ENCODE results near the gene KAZALD1. TPM values are rescaled to one million over a fixed set of nuclear protein-coding genes. Genes with fewer than 3 reads are reported as not detected.
"Not testable (repeated sequence)": the region's sequence is repeated elsewhere in the genome, so short reads cannot be mapped to it uniquely, and the experiment has no call there.

Gene KAZALD1
- total RNA-seq, 1 experiment from 2014 or later = 16.0 TPM

DNA sequence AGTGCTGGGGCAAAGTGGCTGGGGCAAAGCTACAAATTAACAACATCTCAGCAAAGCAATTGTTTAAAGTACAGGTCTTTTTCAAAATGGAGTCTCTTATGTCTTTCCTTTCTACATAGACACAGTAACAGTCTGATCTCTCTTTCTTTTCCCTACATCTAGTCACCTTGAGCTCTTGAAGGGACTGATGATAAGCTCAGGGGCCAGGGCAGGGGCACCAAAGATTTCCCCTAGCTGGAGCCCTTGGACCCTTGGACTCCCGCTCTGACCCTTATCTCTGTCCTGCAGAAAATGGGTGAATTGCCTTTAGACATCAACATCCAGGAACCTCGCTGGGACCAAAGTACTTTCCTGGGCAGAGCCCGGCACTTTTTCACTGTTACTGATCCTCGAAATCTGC, 27.4 kb upstream of the KAZALD1 start:
- peaks cover 22 to 40% of the 10 kb centered on the region in 2 experiments for H3K36me3 ChIP-seq (ENCODE audit: control insufficient read depth in 1 of 2, insufficient read depth in 2 of 2, low read length in 2 of 2)
- H3K27me3 ChIP-seq (ENCODE audit: insufficient read depth, low read length); intact Hi-C loops (cut with micrococcal nuclease); H3K9me3 ChIP-seq (ENCODE audit: control insufficient read depth in 1 of 2, insufficient read depth in 1 of 2, low read depth in 1 of 2, low read length in 2 of 2); ATAC-seq; H3K9me2 ChIP-seq (ENCODE audit: insufficient read depth); BruUV-seq (replicated peaks); H3K27ac ChIP-seq (ENCODE audit: low read depth, low read length); H4K20me1 ChIP-seq (ENCODE audit: insufficient read depth); RAD21 ChIA-PET (ENCODE audit: low non-redundant PET in 1 of 2, low total read pairs in 2 of 2, uncharacterized antibody in 2 of 2, unreplicated experiment in 2 of 2); DNase-seq (ENCODE audit: low read depth, low spot score); H3K4me2 ChIP-seq (ENCODE audit: low read length); H3K4me3 ChIP-seq (replicated peaks in 1 of 2; ENCODE audit: low read depth in 1 of 2, low read length in 2 of 2); H3K9ac ChIP-seq (ENCODE audit: low read length); H2AFZ ChIP-seq (ENCODE audit: low read depth, low read length, poor library complexity, severe bottlenecking): not testable (repeated sequence)
- CTCF ChIA-PET = interaction anchor here (0.6 to 2.0 kb wide), 3 partner anchors 16 to 65 kb away, joined by 3 to 8 read pairs (median 4); partner anchors contain the start of gene SEMA4G
- POLR2A ChIA-PET = interaction anchor here (1.0 to 1.2 kb wide), 2 partner anchors 9 to 542 kb away, joined by 3 to 7 read pairs; no protein-coding TSS in a partner anchor
- peaks cover 12% of the 10 kb centered on the region for H3K79me2 ChIP-seq (ENCODE audit: insufficient read depth, low read length)
- H3K4me1 ChIP-seq (ENCODE audit: control insufficient read depth in 1 of 2, insufficient read depth in 2 of 2, low read length in 2 of 2) = peaks cover 19 to 42% of the 10 kb centered on the region in 2 experiments

DNA sequence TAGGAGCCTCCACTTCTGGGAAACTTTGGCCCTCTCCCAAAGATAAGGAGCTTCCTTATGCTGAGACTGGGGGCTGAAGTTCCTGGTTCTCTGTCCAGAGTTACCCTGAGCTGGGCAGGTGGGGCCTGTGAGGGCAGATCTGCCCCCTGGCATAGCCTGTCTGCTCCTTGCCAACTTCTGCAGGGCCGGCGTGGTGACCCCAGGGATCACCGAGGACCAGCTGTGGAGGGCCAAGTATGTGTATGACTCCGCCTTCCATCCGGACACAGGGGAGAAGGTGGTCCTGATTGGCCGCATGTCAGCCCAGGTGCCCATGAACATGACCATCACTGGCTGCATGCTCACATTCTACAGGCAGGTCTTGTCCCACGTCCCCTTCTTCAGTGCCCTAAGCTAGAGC, 26.5 kb upstream of the KAZALD1 start:
- POLR2A ChIA-PET = interaction anchor here (1.0 to 1.2 kb wide), 2 partner anchors 8 to 541 kb away, joined by 3 to 7 read pairs; no protein-coding TSS in a partner anchor
- no peak overlapping the region for H3K27ac ChIP-seq (ENCODE audit: low read depth, low read length)
- H3K4me2 ChIP-seq (ENCODE audit: low read length) = no peak overlapping the region
- intact Hi-C loops (cut with micrococcal nuclease) = no loop called here
- H2AFZ ChIP-seq (ENCODE audit: low read depth, low read length, poor library complexity, severe bottlenecking) = no peak overlapping the region
- no peak for TF ChIP-seq EGR1 (IDR thresholded peaks at IDR 0.05; ENCODE audit: low read depth)
- TF ChIP-seq SIN3A (IDR thresholded peaks at IDR 0.05; ENCODE audit: low read depth) = no peak
- no peak for TF ChIP-seq POLR2AphosphoS5 (IDR thresholded peaks at IDR 0.05; ENCODE audit: low read depth, low read length)
- TF ChIP-seq CEBPB (IDR thresholded peaks at IDR 0.05; ENCODE audit: low read depth) = no peak
- no peak for TF ChIP-seq ELF1 (IDR thresholded peaks at IDR 0.05; ENCODE audit: borderline replicate concordance, low read depth)
- TF ChIP-seq, protein P1, sequence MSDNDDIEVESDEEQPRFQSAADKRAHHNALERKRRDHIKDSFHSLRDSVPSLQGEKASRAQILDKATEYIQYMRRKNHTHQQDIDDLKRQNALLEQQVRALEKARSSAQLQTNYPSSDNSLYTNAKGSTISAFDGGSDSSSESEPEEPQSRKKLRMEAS (IDR thresholded peaks at IDR 0.05) = no peak
- TF ChIP-seq TCF7L2 (IDR thresholded peaks at IDR 0.05; ENCODE audit: borderline replicate concordance, extremely low read depth, insufficient read depth, insufficient read length) = no peak
- no peak for TF ChIP-seq ZNF274 (IDR thresholded peaks at IDR 0.05; ENCODE audit: low read depth, low read length)
- TF ChIP-seq, protein P2, sequence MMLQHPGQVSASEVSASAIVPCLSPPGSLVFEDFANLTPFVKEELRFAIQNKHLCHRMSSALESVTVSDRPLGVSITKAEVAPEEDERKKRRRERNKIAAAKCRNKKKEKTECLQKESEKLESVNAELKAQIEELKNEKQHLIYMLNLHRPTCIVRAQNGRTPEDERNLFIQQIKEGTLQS (IDR thresholded peaks at IDR 0.05) = no peak
- RAD21 ChIA-PET (ENCODE audit: low non-redundant PET in 1 of 2, low total read pairs in 2 of 2, uncharacterized antibody in 2 of 2, unreplicated experiment in 2 of 2) = no interaction called here
- peaks cover 22 to 42% of the 10 kb centered on the region in 2 experiments for H3K36me3 ChIP-seq (ENCODE audit: control insufficient read depth in 1 of 2, insufficient read depth in 2 of 2, low read length in 2 of 2)
- DNase-seq (ENCODE audit: low read depth, low spot score) (no peak), ATAC-seq (no peak)
- peaks cover 12% of the 10 kb centered on the region for H3K79me2 ChIP-seq (ENCODE audit: insufficient read depth, low read length)
- no peaks in the 10 kb centered on the region for H3K9me2 ChIP-seq (ENCODE audit: insufficient read depth)
- no TSS peak for BruUV-seq (replicated peaks)
- no peaks in the 10 kb centered on the region for H3K9me3 ChIP-seq (ENCODE audit: control insufficient read depth in 1 of 2, insufficient read depth in 1 of 2, low read depth in 1 of 2, low read length in 2 of 2)
- no peaks in the 10 kb centered on the region for H3K27me3 ChIP-seq (ENCODE audit: insufficient read depth, low read length)
- H3K4me3 ChIP-seq (replicated peaks in 1 of 2; ENCODE audit: low read depth in 1 of 2, low read length in 2 of 2) = no peak overlapping the region
- no peak overlapping the region for H3K9ac ChIP-seq (ENCODE audit: low read length)
- CTCF ChIA-PET = interaction anchor here (2.0 kb wide), 1 partner anchor 15 kb away, joined by 8 read pairs; no protein-coding TSS in a partner anchor
- peaks cover 12 to 32% of the 10 kb centered on the region in 2 experiments for H3K4me1 ChIP-seq (ENCODE audit: control insufficient read depth in 1 of 2, insufficient read depth in 2 of 2, low read length in 2 of 2)
- H4K20me1 ChIP-seq (ENCODE audit: insufficient read depth) = no peaks in the 10 kb centered on the region

All from HCT116 (cell line).